Measurements from ENCODE around the gene COL28A1.

- TF ChIP-seq CTCF (IDR thresholded peaks at IDR 0.05; ENCODE audit: low read depth, low read length) = no peak
- TF ChIP-seq EZH2phosphoT487 (IDR thresholded peaks at IDR 0.05; ENCODE audit: low read depth) = no peak
Observed at GRCh38 chr7:7426676-7427075, 109.0 kb downstream of the COL28A1 start.
